Ovary (tissue), 3 donors: ENCODE results near the gene MRPL1.

Experiments used
- POLR2A ChIP-seq: fragments of 450-650 bp; IDR thresholded peaks from one replicate; pipeline ENCODE4 v1.6.1; 2017; ENCODE audit warnings: antibody characterized with exemption, mild to moderate bottlenecking, moderate library complexity
- TF ChIP-seq, protein P1 (sequence below), 3 donors: fragments of 450-650 bp in 2 of 3; fragments of 200-600 bp in 1 of 3; IDR thresholded peaks; one replicate each; pipeline versions ENCODE4 v1.5.1 to v1.8.0; 2016 to 2022; ENCODE audit warnings: antibody characterized with exemption in 3 of 3, mild to moderate bottlenecking in 1 of 3
- donor health status: DM: no; HTN: no; CAD: no.

DNA sequence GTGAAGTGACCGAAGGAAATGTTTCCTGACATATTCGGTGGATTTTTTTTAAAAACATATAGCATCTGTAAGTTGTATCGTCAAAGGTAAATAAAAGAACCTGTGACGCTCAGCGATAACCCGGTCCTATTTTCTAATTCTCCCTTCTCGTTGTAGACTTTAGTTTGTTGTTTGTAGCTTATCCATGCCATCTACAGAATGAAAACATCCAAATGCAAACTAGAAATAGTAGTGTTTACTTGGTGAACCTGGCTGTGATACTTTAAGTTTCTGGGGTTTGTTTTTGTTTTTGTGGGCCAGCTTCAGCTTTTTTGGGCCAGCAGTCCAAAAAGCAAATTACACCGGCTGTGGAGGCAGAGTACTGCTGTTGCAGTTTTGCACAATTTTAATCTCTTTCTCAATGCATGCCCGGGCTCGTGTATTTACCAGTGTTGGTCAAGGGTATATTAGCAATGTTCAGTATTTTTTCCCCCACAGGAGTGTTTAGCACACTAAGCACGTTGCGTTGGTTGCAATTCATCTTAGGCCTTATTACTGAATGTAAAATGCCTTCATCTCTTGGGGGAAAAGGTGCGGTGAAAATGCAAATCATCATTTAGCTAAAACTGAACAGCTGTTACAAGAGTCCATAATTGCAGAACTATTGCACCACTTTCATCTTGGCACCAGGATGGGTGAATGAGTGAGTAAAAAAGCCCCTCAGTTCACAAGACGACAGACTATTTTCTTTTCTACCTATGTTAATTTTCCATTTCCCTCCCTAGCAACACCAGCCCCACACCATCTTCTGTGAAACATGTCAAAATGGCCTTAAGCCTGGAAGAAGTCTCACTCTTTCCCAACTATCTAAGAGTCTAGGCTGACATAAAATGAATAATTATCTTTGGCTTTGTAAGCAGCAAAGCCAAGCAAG, 41.7 kb upstream of the MRPL1 start:
- no peak for TF ChIP-seq POLR2A
- TF ChIP-seq, protein P1, sequence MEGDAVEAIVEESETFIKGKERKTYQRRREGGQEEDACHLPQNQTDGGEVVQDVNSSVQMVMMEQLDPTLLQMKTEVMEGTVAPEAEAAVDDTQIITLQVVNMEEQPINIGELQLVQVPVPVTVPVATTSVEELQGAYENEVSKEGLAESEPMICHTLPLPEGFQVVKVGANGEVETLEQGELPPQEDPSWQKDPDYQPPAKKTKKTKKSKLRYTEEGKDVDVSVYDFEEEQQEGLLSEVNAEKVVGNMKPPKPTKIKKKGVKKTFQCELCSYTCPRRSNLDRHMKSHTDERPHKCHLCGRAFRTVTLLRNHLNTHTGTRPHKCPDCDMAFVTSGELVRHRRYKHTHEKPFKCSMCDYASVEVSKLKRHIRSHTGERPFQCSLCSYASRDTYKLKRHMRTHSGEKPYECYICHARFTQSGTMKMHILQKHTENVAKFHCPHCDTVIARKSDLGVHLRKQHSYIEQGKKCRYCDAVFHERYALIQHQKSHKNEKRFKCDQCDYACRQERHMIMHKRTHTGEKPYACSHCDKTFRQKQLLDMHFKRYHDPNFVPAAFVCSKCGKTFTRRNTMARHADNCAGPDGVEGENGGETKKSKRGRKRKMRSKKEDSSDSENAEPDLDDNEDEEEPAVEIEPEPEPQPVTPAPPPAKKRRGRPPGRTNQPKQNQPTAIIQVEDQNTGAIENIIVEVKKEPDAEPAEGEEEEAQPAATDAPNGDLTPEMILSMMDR (IDR thresholded peaks at IDR 0.05), result no peak
